SK-N-SH (cell line): ENCODE measurements around the gene C1orf174. TPM values are rescaled to one million over a fixed set of nuclear protein-coding genes. Genes with fewer than 3 reads are reported as not detected.
"Not testable (repeated sequence)": the region's sequence is repeated elsewhere in the genome, so short reads cannot be mapped to it uniquely, and the experiment has no call there.

Experiments used
- CTCF ChIA-PET: fragments of 300-600, 350-600 bp; formaldehyde crosslinking; extraction: SDS; loops from one replicate; lab custom pipeline; 2021; lab: Yijun Ruan, JAX
- POLR2A ChIA-PET: fragments of 350-600 bp; sonication (Branson Sonifier 250); formaldehyde crosslinking; extraction: SDS; loops from one replicate; lab custom pipeline; 2020; ENCODE audit warnings: antibody characterized with exemption, inconsistent platforms; lab: Yijun Ruan, JAX
- DNase-seq: peaks from one replicate; pipeline ENCODE4 v3.0.0; 2012
- H2AFZ ChIP-seq: fragments of 200-600 bp; sonication (generic); 2 replicates; pipeline ENCODE4 v1.8.1; 2016; ENCODE audit warnings: antibody characterized with exemption, mild to moderate bottlenecking, low read depth
- H3F3A ChIP-seq: fragments of 200-600 bp; sonication (generic); replicated peaks from 2 replicates; pipeline ENCODE3; 2016; ENCODE audit warnings: antibody characterized with exemption, mild to moderate bottlenecking; ENCODE audit not compliant: insufficient read depth
- H3K27ac ChIP-seq, 2 experiments: fragments of 200-500 bp in 1 of 2; fragments of 200-600 bp in 1 of 2; sonication (Bioruptor generic) in 1 of 2; sonication (generic), shearing (Covaris generic) in 1 of 2; 2 replicates each; pipeline versions ENCODE4 v1.5.1 to v1.6.1; 2014 to 2016; ENCODE audit warnings: low read depth in 2 of 2, inconsistent platforms in 1 of 2, low read length in 1 of 2, mild to moderate bottlenecking in 1 of 2, mixed read lengths in 1 of 2
- H3K27me3 ChIP-seq: fragments of 200-600 bp; sonication (generic), shearing (Covaris generic); 2 replicates; pipeline ENCODE4 v1.6.1; 2016; ENCODE audit warnings: mixed run types; ENCODE audit not compliant: insufficient read depth
- H3K36me3 ChIP-seq, 2 experiments: fragments of 200-500 bp in 1 of 2; fragments of 200-600 bp in 1 of 2; sonication (Bioruptor generic) in 1 of 2; sonication (generic) in 1 of 2; replicated peaks in 1 of 2; 2 replicates each; pipeline versions ENCODE3 to v1.5.1; 2014 to 2016; ENCODE audit warnings: low read length in 1 of 2, mild to moderate bottlenecking in 1 of 2; ENCODE audit not compliant: insufficient read depth in 2 of 2, control insufficient read depth in 1 of 2
- H3K4me1 ChIP-seq, 2 experiments: fragments of 200-500 bp in 1 of 2; fragments of 200-600 bp in 1 of 2; sonication (Bioruptor generic) in 1 of 2; sonication (generic), shearing (Covaris generic) in 1 of 2; 2 replicates each; pipeline versions ENCODE4 v1.5.1 to v1.6.1; 2014 to 2016; ENCODE audit warnings: low read depth in 1 of 2, low read length in 1 of 2, mixed run types in 1 of 2; ENCODE audit not compliant: insufficient read depth in 2 of 2, control insufficient read depth in 1 of 2
- H3K4me2 ChIP-seq: fragments of 200-600 bp; sonication (generic), shearing (Covaris generic); 2 replicates; pipeline ENCODE4 v1.6.1; 2017; ENCODE audit warnings: mixed run types
- H3K4me3 ChIP-seq, 2 experiments: fragments of 200-500 bp in 1 of 2; fragments of 200-600 bp in 1 of 2; sonication (Bioruptor generic) in 1 of 2; sonication (generic), shearing (Covaris generic) in 1 of 2; 2 replicates each; pipeline versions ENCODE4 v1.5.1 to v1.8.1; 2014 to 2016; ENCODE audit warnings: low read depth in 2 of 2, inconsistent platforms in 1 of 2, low read length in 1 of 2, mild to moderate bottlenecking in 1 of 2, mixed read lengths in 1 of 2, moderate library complexity in 1 of 2
- H3K79me2 ChIP-seq: fragments of 200-600 bp; sonication (generic); 2 replicates; pipeline ENCODE4 v1.8.1; 2017; ENCODE audit warnings: mild to moderate bottlenecking; ENCODE audit not compliant: insufficient read depth
- H3K9ac ChIP-seq: fragments of 200-600 bp; sonication (generic); 2 replicates; pipeline ENCODE4 v1.6.1; 2017; ENCODE audit warnings: mixed run types
- H3K9me2 ChIP-seq: fragments of 200-600 bp; sonication (generic); 2 replicates; pipeline ENCODE4 v1.6.1; 2017; ENCODE audit warnings: mixed run types
- H3K9me3 ChIP-seq: fragments of 200-600 bp; sonication (generic); 2 replicates; pipeline ENCODE4 v1.6.1; 2017; ENCODE audit warnings: mixed run types, mild to moderate bottlenecking, moderate library complexity
- H4K20me1 ChIP-seq: fragments of 200-600 bp; sonication (generic); 2 replicates; pipeline ENCODE4 v1.6.1; 2017; ENCODE audit warnings: mild to moderate bottlenecking, mixed run types; ENCODE audit not compliant: insufficient read depth
- CHD2 ChIP-seq: fragments of 150-350 bp; IDR thresholded peaks from 2 replicates; pipeline ENCODE4 v1.6.1; 2018; ENCODE audit warnings: low read length; ENCODE audit not compliant: partially characterized antibody
- CTCF ChIP-seq: fragments of 200-600 bp; sonication (generic); IDR thresholded peaks from 2 replicates; pipeline ENCODE4 v1.6.1; 2017; ENCODE audit warnings: antibody characterized with exemption, mild to moderate bottlenecking, moderate library complexity
- EP300 ChIP-seq, 2 experiments: IDR thresholded peaks; 2 replicates each; pipeline versions ENCODE4 v1.4.0 to v1.6.1; 2012; ENCODE audit warnings: borderline replicate concordance in 1 of 2, low read depth in 1 of 2, low read length in 1 of 2
- EZH2phosphoT487 ChIP-seq: fragments of 200-600 bp; sonication (generic); IDR thresholded peaks from 2 replicates; pipeline ENCODE4 v1.6.1; 2017; ENCODE audit warnings: low read depth, mixed run types, mild to moderate bottlenecking, antibody characterized with exemption, moderate library complexity, borderline replicate concordance
- FOXJ3 ChIP-seq: sonication (generic); formaldehyde crosslinking; IDR thresholded peaks from 2 replicates; pipeline ENCODE4 v1.5.1; 2020; ENCODE audit warnings: mild to moderate bottlenecking, missing genetic modification reagents
- FOXM1 ChIP-seq: IDR thresholded peaks from 2 replicates; pipeline ENCODE4 v1.4.0; 2012; ENCODE audit warnings: low read depth, mild to moderate bottlenecking
- GABPA ChIP-seq: IDR thresholded peaks from 2 replicates; pipeline ENCODE4 v1.4.0; 2012; ENCODE audit warnings: low read depth, mild to moderate bottlenecking
- MAX ChIP-seq: IDR thresholded peaks from 2 replicates; pipeline ENCODE4 v1.4.0; 2012; ENCODE audit warnings: low read depth
- MXI1 ChIP-seq: IDR thresholded peaks from 2 replicates; pipeline ENCODE4 v1.6.1; 2012; ENCODE audit warnings: mild to moderate bottlenecking, low read depth, low read length, improper control_type of control experiment
- NFIC ChIP-seq: IDR thresholded peaks from 2 replicates; pipeline ENCODE4 v1.4.0; 2012; ENCODE audit warnings: borderline replicate concordance
- NRF1 ChIP-seq: IDR thresholded peaks from 2 replicates; pipeline ENCODE4 v1.6.1; 2012; ENCODE audit warnings: low read depth, mild to moderate bottlenecking, low read length
- PBX3 ChIP-seq: IDR thresholded peaks from 2 replicates; pipeline ENCODE4; 2012
- POLR2AphosphoS5 ChIP-seq: IDR thresholded peaks from 2 replicates; pipeline ENCODE4 v1.6.1; 2012; ENCODE audit warnings: low read depth, low read length
- RAD21 ChIP-seq: IDR thresholded peaks from 2 replicates; pipeline ENCODE4 v1.6.1; 2012; ENCODE audit warnings: mild to moderate bottlenecking, low read length
- RCOR1 ChIP-seq: fragments of 150-350 bp; IDR thresholded peaks from 2 replicates; pipeline ENCODE4 v1.6.1; 2017; ENCODE audit warnings: antibody characterized with exemption, low read length
- SMC3 ChIP-seq: IDR thresholded peaks from 2 replicates; pipeline ENCODE4 v1.6.1; 2012; ENCODE audit warnings: low read depth, low read length, improper control_type of control experiment
- TAF1 ChIP-seq: IDR thresholded peaks from 2 replicates; pipeline ENCODE4 v1.6.1; 2012; ENCODE audit warnings: low read depth, mild to moderate bottlenecking, low read length, moderate library complexity, borderline replicate concordance
- TCF12 ChIP-seq: IDR thresholded peaks from 2 replicates; pipeline ENCODE4 v1.4.0; 2012
- USF2 ChIP-seq: fragments of 150-350 bp; IDR thresholded peaks from 2 replicates; pipeline ENCODE4 v1.6.1; 2017; ENCODE audit warnings: antibody characterized with exemption, low read length, low read depth, borderline replicate concordance
- ZBTB33 ChIP-seq: IDR thresholded peaks from 2 replicates; pipeline ENCODE4 v1.4.0; 2012; ENCODE audit warnings: low read depth, borderline replicate concordance
- WGBS: methylation state at CpG from one replicate; pipeline ENCODE4 v1.1.6; 2017; ENCODE audit warnings: low lambda C conversion rate; 5-methylcytosine and 5-hydroxymethylcytosine counted together
- polyA plus RNA-seq, 3 experiments: library from polyadenylated mRNA; depleted of rRNA; stranded (reverse); fragments of >200 nt; gene quantifications; 2 replicates each; pipeline ENCODE4 v1.2.3, GENCODE V29; 2012

Gene C1orf174
- polyA plus RNA-seq, 1 of the 3 experiments (the other 2 are of a cell fraction): 21.4 TPM

GRCh38 chr1:3918966-3919611, 19.0 kb upstream of the C1orf174 start:
- no peak overlapping the region for H3K4me2 ChIP-seq
- CTCF ChIA-PET: no interaction called here
- H3K27ac ChIP-seq: no peak overlapping the region
- H3F3A ChIP-seq: no peaks in the 10 kb centered on the region
- H3K4me3 ChIP-seq: no peak overlapping the region
- TF ChIP-seq PBX3 (no peak), CHD2 (no peak), USF2 (no peak), NRF1 (no peak), MAX (no peak), EP300 (IDR thresholded peaks at IDR 0.05; ENCODE audit: borderline replicate concordance in 1 of 2, low read depth in 1 of 2, low read length in 1 of 2) (no peak), TAF1 (no peak), POLR2AphosphoS5 (no peak), TCF12 (no peak), GABPA (no peak), MXI1 (no peak), RAD21 (no peak), ZBTB33 (no peak), CTCF (no peak), SMC3 (no peak), FOXM1 (no peak), RCOR1 (no peak), NFIC (no peak), FOXJ3 (CRISPR knock-in tag) (no peak), EZH2phosphoT487 (no peak)
- no peaks in the 10 kb centered on the region for H4K20me1 ChIP-seq
- POLR2A ChIA-PET: no interaction called here
- no peaks in the 10 kb centered on the region for H3K36me3 ChIP-seq
- no peaks in the 10 kb centered on the region for H3K27me3 ChIP-seq
- no peak overlapping the region for H2AFZ ChIP-seq
- no peaks in the 10 kb centered on the region for H3K4me1 ChIP-seq
- H3K79me2 ChIP-seq: no peaks in the 10 kb centered on the region
- H3K9me2 ChIP-seq: no peaks in the 10 kb centered on the region
- 20% methylated on average over 8 of the region's 15 CpGs for WGBS
- no peaks in the 10 kb centered on the region for H3K9me3 ChIP-seq
- no peak for DNase-seq
- H3K9ac ChIP-seq: no peak overlapping the region

GRCh38 chr1:3918359-3918758, 18.3 kb upstream of the C1orf174 start:
- H3K9me3 ChIP-seq, H3K79me2 ChIP-seq, DNase-seq, POLR2A ChIA-PET, H2AFZ ChIP-seq, H3K9ac ChIP-seq, H3K4me3 ChIP-seq, H3K27me3 ChIP-seq, H4K20me1 ChIP-seq, H3K9me2 ChIP-seq, H3F3A ChIP-seq, H3K27ac ChIP-seq, H3K36me3 ChIP-seq, H3K4me1 ChIP-seq, H3K4me2 ChIP-seq: not testable (repeated sequence)
- WGBS: 44% methylated on average over 6 of the region's 6 CpGs
- CTCF ChIA-PET: interaction anchor here (0.6 kb wide), 1 partner anchor 33 kb away, joined by 3 read pairs; no protein-coding TSS in a partner anchor
